Vagina (tissue), 2 donors: ENCODE measurements around the gene PIP4K2A.

Experiments
- POLR2AphosphoS5 ChIP-seq, 2 donors: sonication (generic); formaldehyde crosslinking; IDR thresholded peaks; one replicate each; pipeline ENCODE4 v1.9.0; 2017; ENCODE audit warnings: antibody characterized with exemption in 2 of 2, mild to moderate bottlenecking in 2 of 2, low read depth in 1 of 2; ENCODE audit not compliant: insufficient read depth in 1 of 2
- TF ChIP-seq, protein P1 (sequence below), 3 experiments: fragments of 450-650 bp in 2 of 3; fragments of 200-600 bp in 1 of 3; sonication (generic) in 1 of 3; IDR thresholded peaks; one replicate each; pipeline ENCODE4 v1.5.1; 2017 to 2019; ENCODE audit warnings: antibody characterized with exemption in 3 of 3, mild to moderate bottlenecking in 2 of 3, moderate library complexity in 2 of 3

- TF ChIP-seq, protein P1, sequence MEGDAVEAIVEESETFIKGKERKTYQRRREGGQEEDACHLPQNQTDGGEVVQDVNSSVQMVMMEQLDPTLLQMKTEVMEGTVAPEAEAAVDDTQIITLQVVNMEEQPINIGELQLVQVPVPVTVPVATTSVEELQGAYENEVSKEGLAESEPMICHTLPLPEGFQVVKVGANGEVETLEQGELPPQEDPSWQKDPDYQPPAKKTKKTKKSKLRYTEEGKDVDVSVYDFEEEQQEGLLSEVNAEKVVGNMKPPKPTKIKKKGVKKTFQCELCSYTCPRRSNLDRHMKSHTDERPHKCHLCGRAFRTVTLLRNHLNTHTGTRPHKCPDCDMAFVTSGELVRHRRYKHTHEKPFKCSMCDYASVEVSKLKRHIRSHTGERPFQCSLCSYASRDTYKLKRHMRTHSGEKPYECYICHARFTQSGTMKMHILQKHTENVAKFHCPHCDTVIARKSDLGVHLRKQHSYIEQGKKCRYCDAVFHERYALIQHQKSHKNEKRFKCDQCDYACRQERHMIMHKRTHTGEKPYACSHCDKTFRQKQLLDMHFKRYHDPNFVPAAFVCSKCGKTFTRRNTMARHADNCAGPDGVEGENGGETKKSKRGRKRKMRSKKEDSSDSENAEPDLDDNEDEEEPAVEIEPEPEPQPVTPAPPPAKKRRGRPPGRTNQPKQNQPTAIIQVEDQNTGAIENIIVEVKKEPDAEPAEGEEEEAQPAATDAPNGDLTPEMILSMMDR (IDR thresholded peaks at IDR 0.05): no peak
- no peak for TF ChIP-seq POLR2AphosphoS5 (IDR thresholded peaks at IDR 0.05; ENCODE audit: insufficient read depth in 1 of 2, low read depth in 1 of 2)
These were observed 35.8 kb upstream of the PIP4K2A start for GRCh38 chr10:22750131-22750530.
